GM23248 (cell line): ENCODE results near the gene PRCC. TPM values are rescaled to one million over a fixed set of nuclear protein-coding genes. Genes with fewer than 3 reads are reported as not detected.

Source experiments
- DNase-seq: peaks from one replicate; pipeline ENCODE4 v3.0.0-alpha.2; 2015
- H2AFZ ChIP-seq: fragments of 200-600 bp; sonication (generic); 2 replicates; pipeline ENCODE4 v1.6.1; 2016; ENCODE audit warnings: antibody characterized with exemption
- H3F3A ChIP-seq: fragments of 200-600 bp; sonication (generic); 2 replicates; pipeline ENCODE4 v1.6.1; 2016; ENCODE audit warnings: mild to moderate bottlenecking, antibody characterized with exemption, mixed run types; ENCODE audit not compliant: insufficient read depth
- H3K27ac ChIP-seq: fragments of 200-600 bp; sonication (generic); 2 replicates; pipeline ENCODE4 v1.5.1; 2016; ENCODE audit warnings: mild to moderate bottlenecking
- H3K27me3 ChIP-seq: fragments of 200-600 bp; sonication (generic); replicated peaks from 2 replicates; pipeline ENCODE4 v1.6.1; 2016; ENCODE audit warnings: mild to moderate bottlenecking; ENCODE audit not compliant: insufficient read depth
- H3K36me3 ChIP-seq: fragments of 200-600 bp; sonication (generic); 2 replicates; pipeline ENCODE4 v1.6.1; 2016; ENCODE audit warnings: low read depth, mild to moderate bottlenecking
- H3K4me1 ChIP-seq: fragments of 200-600 bp; sonication (generic); 2 replicates; pipeline ENCODE4 v1.6.1; 2016; ENCODE audit warnings: mild to moderate bottlenecking; ENCODE audit not compliant: insufficient read depth
- H3K4me2 ChIP-seq: fragments of 200-600 bp; sonication (generic); one replicate; pipeline ENCODE4 v1.6.1; 2016; ENCODE audit warnings: mild to moderate bottlenecking; ENCODE audit not compliant: unreplicated experiment
- H3K4me3 ChIP-seq: fragments of 200-600 bp; sonication (generic); 2 replicates; pipeline ENCODE4 v1.5.1; 2016; ENCODE audit warnings: mild to moderate bottlenecking
- H3K79me2 ChIP-seq: fragments of 200-600 bp; sonication (generic); 2 replicates; pipeline ENCODE4 v1.6.1; 2016; ENCODE audit warnings: mild to moderate bottlenecking; ENCODE audit not compliant: insufficient read depth
- H3K9ac ChIP-seq: fragments of 200-600 bp; sonication (generic); 2 replicates; pipeline ENCODE4 v1.6.1; 2016; ENCODE audit warnings: mild to moderate bottlenecking
- H3K9me2 ChIP-seq: fragments of 200-600 bp; sonication (generic); 2 replicates; pipeline ENCODE4 v1.6.1; 2016; ENCODE audit warnings: mixed run types, mild to moderate bottlenecking, moderate library complexity; ENCODE audit not compliant: insufficient read depth
- H3K9me3 ChIP-seq: fragments of 200-600 bp; sonication (generic); one replicate; pipeline ENCODE4 v1.6.1; 2017; ENCODE audit warnings: low read depth
- H4K20me1 ChIP-seq: fragments of 200-600 bp; sonication (generic); 2 replicates; pipeline ENCODE4 v1.6.0; 2016; ENCODE audit not compliant: insufficient read depth
- EZH2 ChIP-seq: fragments of 200-600 bp; sonication (generic); IDR thresholded peaks from 2 replicates; pipeline ENCODE4 v1.6.1; 2018; ENCODE audit warnings: antibody characterized with exemption, mild to moderate bottlenecking; ENCODE audit not compliant: insufficient read depth, poor library complexity, severe bottlenecking
- EZH2phosphoT487 ChIP-seq: fragments of 200-600 bp; sonication (generic); IDR thresholded peaks from 2 replicates; pipeline ENCODE4 v1.6.1; 2018; ENCODE audit warnings: antibody characterized with exemption, moderate library complexity, mild to moderate bottlenecking, low read depth; ENCODE audit not compliant: insufficient read depth
- WGBS, 2 experiments: methylation state at CpG; one replicate each; pipeline ENCODE4 v1.1.6; 2015 to 2017; ENCODE audit warnings: low lambda C conversion rate in 2 of 2, low coverage in 1 of 2; ENCODE audit errors: missing lambda C conversion rate in 2 of 2; 5-methylcytosine and 5-hydroxymethylcytosine counted together
- in situ Hi-C: fragments of 300-500 bp; cut with MboI; formaldehyde crosslinking; loops from 2 replicates; pipeline ENCODE4 v1.15.0; 2020
- polyA plus RNA-seq: library from polyadenylated mRNA; unstranded; fragments of >200 nt; fragmentation: Nextera tagmentation; extraction: Ambion mirVana; gene quantifications from 2 replicates; pipeline ENCODE4 v1.2.1, GENCODE V29; 2016
- total RNA-seq: library from RNA; depleted of rRNA; stranded (reverse); fragments of >200 nt; shearing (Covaris generic); gene quantifications from 2 replicates; pipeline ENCODE4 v1.2.3, GENCODE V29; 2014; rRNA removed

PRCC gene
- total and polyA plus RNA-seq, 2 experiments from 2014 or later = 32.4 to 57.0 TPM

DNA sequence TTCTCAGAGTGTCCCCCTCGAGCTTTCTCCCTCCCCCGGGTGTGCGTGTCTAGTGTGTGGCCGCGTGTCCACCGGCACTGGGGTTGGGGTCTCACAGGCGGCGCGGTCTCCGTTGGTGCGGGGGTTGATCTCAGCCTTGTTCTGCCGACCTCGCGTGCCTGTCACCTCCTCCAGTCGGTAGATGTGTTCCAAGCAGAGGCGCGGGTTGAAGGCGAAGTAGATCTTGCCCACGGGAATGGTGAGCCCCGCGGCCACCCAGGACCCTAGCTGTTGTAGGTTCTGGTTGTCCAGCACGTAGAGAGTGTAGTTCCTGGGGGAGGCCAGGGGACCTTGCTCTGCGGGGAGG, 81.8 kb downstream of the PRCC start:
- in situ Hi-C loops = no loop called here
- 29 to 30% methylated on average over 21 to 23 of the region's 23 CpGs for WGBS, 2 experiments
- no peak overlapping the region for H3K4me2 ChIP-seq
- H3K9me3 ChIP-seq = no peaks in the 10 kb centered on the region
- H3K27me3 ChIP-seq = peaks cover 41% of the 10 kb centered on the region
- H3K79me2 ChIP-seq = no peaks in the 10 kb centered on the region
- DNase-seq = no peak
- H3K36me3 ChIP-seq = no peaks in the 10 kb centered on the region
- H3K27ac ChIP-seq = no peak overlapping the region
- no peaks in the 10 kb centered on the region for H3K9me2 ChIP-seq
- no peak overlapping the region for H2AFZ ChIP-seq
- no peak overlapping the region for H3K9ac ChIP-seq
- no peaks in the 10 kb centered on the region for H3F3A ChIP-seq
- no peak overlapping the region for H3K4me3 ChIP-seq
- no peak for TF ChIP-seq EZH2phosphoT487
- TF ChIP-seq EZH2 = no peak
- H3K4me1 ChIP-seq = no peaks in the 10 kb centered on the region
- no peaks in the 10 kb centered on the region for H4K20me1 ChIP-seq

Other genes starting within 250 kb of the PRCC start
- gene IQGAP3, start 195.0 kb upstream of the PRCC start, total RNA-seq = 12.5 and 14.7 TPM in 2 replicates
- 5.5 and 5.6 TPM in 2 replicates for gene IQGAP3, start 195.0 kb upstream of the PRCC start, polyA plus RNA-seq
- not detected in 2 replicates for gene TTC24, start 187.8 kb upstream of the PRCC start, total RNA-seq
- gene TTC24, start 187.8 kb upstream of the PRCC start, polyA plus RNA-seq = not detected in 2 replicates
- 51.2 and 68.7 TPM in 2 replicates for gene NAXE, start 175.8 kb upstream of the PRCC start, total RNA-seq
- gene NAXE, start 175.8 kb upstream of the PRCC start, polyA plus RNA-seq = 86.2 and 87.4 TPM in 2 replicates
- gene GPATCH4, start 166.1 kb upstream of the PRCC start, total RNA-seq = 9.5 and 12.5 TPM in 2 replicates
- gene GPATCH4, start 166.1 kb upstream of the PRCC start, polyA plus RNA-seq = 43.0 and 46.6 TPM in 2 replicates
- gene HAPLN2, start 148.1 kb upstream of the PRCC start, total RNA-seq = not detected in 2 replicates
- not detected in 2 replicates for gene HAPLN2, start 148.1 kb upstream of the PRCC start, polyA plus RNA-seq
- gene BCAN, start 125.4 kb upstream of the PRCC start, total RNA-seq = not detected in 2 replicates
- gene BCAN, start 125.4 kb upstream of the PRCC start, polyA plus RNA-seq = not detected in 2 replicates
- 15.0 and 23.0 TPM in 2 replicates for gene NES, start 90.1 kb upstream of the PRCC start, total RNA-seq
- 2.2 TPM in 2 replicates for gene NES, start 90.1 kb upstream of the PRCC start, polyA plus RNA-seq
- gene CRABP2, start 62.0 kb upstream of the PRCC start, total RNA-seq = 23.3 and 38.8 TPM in 2 replicates
- 64.1 and 68.6 TPM in 2 replicates for gene CRABP2, start 62.0 kb upstream of the PRCC start, polyA plus RNA-seq
- 4.5 and 5.6 TPM in 2 replicates for gene METTL25B, start 39.1 kb upstream of the PRCC start, total RNA-seq
- gene METTL25B, start 39.1 kb upstream of the PRCC start, polyA plus RNA-seq = 7.4 and 10.1 TPM in 2 replicates
- gene ISG20L2, start 38.8 kb upstream of the PRCC start, total RNA-seq = 10.4 TPM in 2 replicates
- 17.8 and 21.5 TPM in 2 replicates for gene ISG20L2, start 38.8 kb upstream of the PRCC start, polyA plus RNA-seq
- 49.2 and 55.7 TPM in 2 replicates for gene MRPL24, start 26.4 kb upstream of the PRCC start, total RNA-seq
- gene MRPL24, start 26.4 kb upstream of the PRCC start, polyA plus RNA-seq = 91.4 and 93.7 TPM in 2 replicates
- 184 and 185 TPM in 2 replicates for gene HDGF, start 15.9 kb upstream of the PRCC start, total RNA-seq
- 95.4 and 131 TPM in 2 replicates for gene HDGF, start 15.9 kb upstream of the PRCC start, polyA plus RNA-seq
- gene SH2D2A, start 49.3 kb downstream of the PRCC start, total RNA-seq = not detected in 2 replicates
- 0.43 and 0.96 TPM in 2 replicates for gene SH2D2A, start 49.3 kb downstream of the PRCC start, polyA plus RNA-seq
- not detected in 2 replicates for gene INSRR, start 91.6 kb downstream of the PRCC start, total RNA-seq
- 0.09 TPM in 1 of 2 replicates, not detected in the other for gene INSRR, start 91.6 kb downstream of the PRCC start, polyA plus RNA-seq
- gene NTRK1, start 93.3 kb downstream of the PRCC start, total RNA-seq = 0.11 TPM in 1 of 2 replicates, not detected in the other
- 0.08 and 0.09 TPM in 2 replicates for gene NTRK1, start 93.3 kb downstream of the PRCC start, polyA plus RNA-seq
- 1.0 and 2.2 TPM in 2 replicates for gene PEAR1, start 126.2 kb downstream of the PRCC start, total RNA-seq
- 0.71 and 1.2 TPM in 2 replicates for gene PEAR1, start 126.2 kb downstream of the PRCC start, polyA plus RNA-seq
- gene LRRC71, start 153.1 kb downstream of the PRCC start, total RNA-seq = 0.32 TPM in 1 of 2 replicates, not detected in the other
- gene LRRC71, start 153.1 kb downstream of the PRCC start, polyA plus RNA-seq = not detected in 2 replicates